CD8-positive, alpha-beta memory T cell (primary cell): Measurements from ENCODE around the gene PERM1. TPM values are rescaled to one million over a fixed set of nuclear protein-coding genes. Genes with fewer than 3 reads are reported as not detected.
A peak's percentile ranks its signal among the peaks of the same experiment; 100 is the strongest.
"Not testable (repeated sequence)": the region's sequence is repeated elsewhere in the genome, so short reads cannot be mapped to it uniquely, and the experiment has no call there.

Experiments used
- CTCF ChIA-PET: fragments of 350-600 bp; sonication (Branson Sonifier 250); formaldehyde crosslinking; loops from one replicate; lab custom pipeline; 2021; ENCODE audit warnings: antibody characterized with exemption; lab: Charles Lee
- POLR2A ChIA-PET: fragments of 350-600 bp; sonication (Branson Sonifier 250); formaldehyde crosslinking; loops from one replicate; lab custom pipeline; 2021; ENCODE audit warnings: antibody characterized with exemption; lab: Charles Lee
- DNase-seq, 5 donors: peaks; one replicate each; pipeline versions ENCODE4 v3.0.0 to v3.0.0-alpha.2; 2020 to 2022; ENCODE audit warnings: mixed read lengths in 1 of 5
- H3K27ac ChIP-seq: one replicate; pipeline ENCODE4 v1.7.0; 2013; ENCODE audit warnings: low read depth, mild to moderate bottlenecking, low read length, moderate library complexity
- H3K27me3 ChIP-seq: 2 replicates; pipeline ENCODE4 v1.7.0; 2013; ENCODE audit warnings: low read length, mild to moderate bottlenecking; ENCODE audit not compliant: insufficient read depth, poor library complexity, severe bottlenecking
- H3K36me3 ChIP-seq: 2 replicates; pipeline ENCODE4 v1.7.0; 2013; ENCODE audit warnings: mild to moderate bottlenecking, low read length, moderate library complexity; ENCODE audit not compliant: insufficient read depth
- H3K4me1 ChIP-seq: 2 replicates; pipeline ENCODE4 v1.7.0; 2013; ENCODE audit warnings: mild to moderate bottlenecking, low read length, moderate library complexity; ENCODE audit not compliant: insufficient read depth
- H3K4me3 ChIP-seq: 2 replicates; pipeline ENCODE4 v1.7.0; 2013; ENCODE audit warnings: mild to moderate bottlenecking, low read length
- H3K9me3 ChIP-seq: 2 replicates; pipeline ENCODE4 v1.7.0; 2013; ENCODE audit warnings: mild to moderate bottlenecking, low read length
- H3K27ac Mint-ChIP-seq, 8 donors: one replicate each; pipeline ENCODE4 v1.8.0; 2020 to 2021; ENCODE audit warnings: mixed read lengths in 8 of 8, mild to moderate bottlenecking in 6 of 8, inconsistent platforms in 3 of 8, moderate library complexity in 3 of 8
- H3K27me3 Mint-ChIP-seq, 2 donors: one replicate each; pipeline ENCODE4 v1.8.0; 2020 to 2021; ENCODE audit warnings: mixed read lengths in 2 of 2, mild to moderate bottlenecking in 1 of 2, moderate library complexity in 1 of 2
- H3K36me3 Mint-ChIP-seq, 3 donors: one replicate each; pipeline ENCODE4 v1.8.0; 2020 to 2021; ENCODE audit warnings: mixed read lengths in 3 of 3, inconsistent platforms in 1 of 3, mild to moderate bottlenecking in 1 of 3
- H3K4me1 Mint-ChIP-seq, 3 donors: one replicate each; pipeline ENCODE4 v1.8.0; 2020 to 2021; ENCODE audit warnings: mixed read lengths in 3 of 3, inconsistent platforms in 1 of 3, mild to moderate bottlenecking in 1 of 3
- H3K4me3 Mint-ChIP-seq, 7 donors: one replicate each; pipeline ENCODE4 v1.8.0; 2020 to 2021; ENCODE audit warnings: mixed read lengths in 7 of 7, mild to moderate bottlenecking in 6 of 7, moderate library complexity in 4 of 7, inconsistent platforms in 2 of 7
- H3K9me3 Mint-ChIP-seq, 5 donors: one replicate each; pipeline ENCODE4 v1.8.0; 2020 to 2022; ENCODE audit warnings: mixed read lengths in 5 of 5, mild to moderate bottlenecking in 3 of 5, moderate library complexity in 2 of 5, inconsistent platforms in 1 of 5
- polyA plus RNA-seq: library from polyadenylated mRNA; unstranded; fragments of 300-500 nt; fragmentation: Illumina TruSeq; gene quantifications from one replicate; pipeline ENCODE4 v1.2.3, GENCODE V29; 2021
- total RNA-seq, 2 experiments: library from RNA; stranded (reverse); gene quantifications; one replicate each; pipeline ENCODE4 v1.2.3, GENCODE V29; 2021

The PERM1 gene
- total and polyA plus RNA-seq, 3 experiments from 2014 or later = not detected

- Histone ChIP-seq H3K27me3 (no peaks in the 10 kb centered on the region), H3K9me3 (no peaks in the 10 kb centered on the region), H3K4me3 (no peak overlapping the region), H3K4me1 (peaks cover 5% of the 10 kb centered on the region), H3K36me3 (no peaks in the 10 kb centered on the region), H3K27ac (no peak overlapping the region)
- H3K4me1 Mint-ChIP-seq = peaks cover 3 to 5% (median 4%) of the 10 kb centered on the region in 3 donors
- peaks cover 41 to 48% of the 10 kb centered on the region in 2 donors for H3K27me3 Mint-ChIP-seq
- no peak overlapping the region for H3K4me3 Mint-ChIP-seq
- peaks cover 0 to 2% (median 0%) of the 10 kb centered on the region in 3 donors for H3K36me3 Mint-ChIP-seq
- ChIA-PET CTCF (interaction anchor here (0.8 to 3.3 kb wide), 5 partner anchors 9 to 72 kb away, joined by 3 to 14 read pairs (median 3); no protein-coding TSS in a partner anchor), POLR2A (no interaction called here)
- H3K9me3 Mint-ChIP-seq = peaks cover 0 to 7% (median 2%) of the 10 kb centered on the region in 5 donors
- DNase-seq = no peak
- H3K27ac Mint-ChIP-seq = no peak overlapping the region
These were observed 10.0 kb upstream of the PERM1 start for GRCh38 chr1:991895-992294.

GRCh38 chr1:991275-991674 is 9.4 kb upstream of the PERM1 start:
- H3K4me3 ChIP-seq = not testable (repeated sequence)

GRCh38 chr1:988061-988460 is 6.2 kb upstream of the PERM1 start:
- DNase-seq, POLR2A ChIA-PET, H3K27ac Mint-ChIP-seq, H3K4me1 ChIP-seq, CTCF ChIA-PET, H3K36me3 ChIP-seq, H3K27ac ChIP-seq, H3K27me3 ChIP-seq, H3K4me3 ChIP-seq, H3K9me3 ChIP-seq, H3K36me3 Mint-ChIP-seq, H3K4me1 Mint-ChIP-seq, H3K9me3 Mint-ChIP-seq, H3K4me3 Mint-ChIP-seq: not testable (repeated sequence)
- peaks cover 34 to 56% of the 10 kb centered on the region in 2 donors for H3K27me3 Mint-ChIP-seq

More at GRCh38 chr1:991275-991674, 9.4 kb upstream of the PERM1 start:
- H3K9me3 ChIP-seq, H3K9me3 Mint-ChIP-seq, H3K36me3 Mint-ChIP-seq, H3K27me3 ChIP-seq, H3K4me3 Mint-ChIP-seq, H3K27ac Mint-ChIP-seq, H3K36me3 ChIP-seq, H3K27ac ChIP-seq, H3K4me1 ChIP-seq, POLR2A ChIA-PET, H3K4me1 Mint-ChIP-seq: not testable (repeated sequence)
- H3K27me3 Mint-ChIP-seq = peaks cover 41 to 49% of the 10 kb centered on the region in 2 donors
- CTCF ChIA-PET = interaction anchor here (1.7 to 3.3 kb wide), 2 partner anchors 8 to 11 kb away, joined by 4 to 14 read pairs; no protein-coding TSS in a partner anchor
- peak in 1 of 5 donors; percentile 15 for DNase-seq

DNA sequence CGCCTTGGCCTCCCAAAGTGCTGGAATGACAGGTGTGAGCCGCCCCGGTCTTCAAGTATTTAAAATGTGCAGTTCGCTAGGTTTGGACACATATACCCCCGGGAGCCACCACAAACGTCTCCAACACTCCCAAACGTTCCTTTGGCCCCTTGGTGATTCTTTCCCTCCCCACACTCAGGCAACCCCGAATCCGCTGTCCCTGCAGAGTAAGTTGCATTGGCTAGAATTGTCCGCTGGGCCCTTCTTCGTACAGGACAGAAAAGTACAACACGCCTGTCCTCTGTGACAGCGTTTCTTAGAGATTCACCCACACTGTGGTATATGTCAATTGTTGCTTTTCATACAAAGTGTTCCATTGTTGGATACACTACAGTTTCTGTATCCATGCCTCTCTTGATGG is 3.2 kb upstream of the PERM1 start:
- Mint-ChIP-seq H3K36me3 (no peaks in the 10 kb centered on the region), H3K27me3 (peaks cover 27 to 48% of the 10 kb centered on the region in 2 donors), H3K9me3 (no peaks in the 10 kb centered on the region), H3K4me3 (no peak overlapping the region), H3K27ac (no peak overlapping the region), H3K4me1 (no peaks in the 10 kb centered on the region)
- peaks cover 3% of the 10 kb centered on the region for H3K27me3 ChIP-seq
- no peaks in the 10 kb centered on the region for H3K9me3 ChIP-seq
- ChIA-PET CTCF (interaction anchor here (1.1 to 6.8 kb wide), 5 partner anchors 20 to 387 kb away, joined by 4 to 63 read pairs (median 5); no protein-coding TSS in a partner anchor), POLR2A (no interaction called here)
- no peaks in the 10 kb centered on the region for H3K36me3 ChIP-seq
- H3K27ac ChIP-seq = no peak overlapping the region
- H3K4me3 ChIP-seq = no peak overlapping the region
- peak in 1 of 5 donors; percentile 21 for DNase-seq
- H3K4me1 ChIP-seq = no peaks in the 10 kb centered on the region

DNA sequence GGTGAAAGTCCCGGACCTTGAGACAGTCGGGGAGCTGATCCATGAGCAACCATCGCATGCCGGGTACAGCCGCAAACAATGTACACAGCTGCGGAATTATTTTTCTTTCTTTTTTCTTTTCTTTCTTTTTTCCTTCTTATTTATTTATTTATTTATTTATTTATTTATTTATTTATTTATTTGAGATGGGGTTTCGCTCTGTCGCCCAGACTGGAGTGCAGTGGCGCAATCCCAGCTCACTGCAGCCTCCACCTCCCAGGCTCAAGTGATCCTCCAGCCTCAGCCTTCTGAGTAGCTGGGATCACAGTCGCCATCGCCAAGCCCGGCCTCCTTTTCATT is 2.6 kb upstream of the PERM1 start:
- POLR2A ChIA-PET = interaction anchor here (0.6 kb wide), 1 partner anchor 20 kb away, joined by 3 read pairs; no protein-coding TSS in a partner anchor
- Mint-ChIP-seq H3K27me3 (peaks cover 27 to 44% of the 10 kb centered on the region in 2 donors), H3K9me3 (no peaks in the 10 kb centered on the region), H3K27ac (no peak overlapping the region), H3K4me1 (no peaks in the 10 kb centered on the region), H3K36me3 (no peaks in the 10 kb centered on the region), H3K4me3 (no peak overlapping the region)
- CTCF ChIA-PET = interaction anchor here (0.7 to 6.8 kb wide), 11 partner anchors 11 to 388 kb away, joined by 3 to 63 read pairs (median 5); partner anchors contain the start of gene ISG15
- Histone ChIP-seq H3K36me3 (no peaks in the 10 kb centered on the region), H3K4me3 (no peak overlapping the region), H3K9me3 (no peaks in the 10 kb centered on the region), H3K4me1 (no peaks in the 10 kb centered on the region), H3K27ac (no peak overlapping the region), H3K27me3 (peaks cover 3% of the 10 kb centered on the region)
- no peak for DNase-seq

- Mint-ChIP-seq H3K4me3 (no peak overlapping the region), H3K36me3 (no peaks in the 10 kb centered on the region), H3K9me3 (no peaks in the 10 kb centered on the region), H3K27me3 (peaks cover 22 to 43% of the 10 kb centered on the region in 2 donors), H3K4me1 (no peaks in the 10 kb centered on the region), H3K27ac (no peak overlapping the region)
- H3K36me3 ChIP-seq = no peaks in the 10 kb centered on the region
- no peaks in the 10 kb centered on the region for H3K4me1 ChIP-seq
- ChIA-PET POLR2A (interaction anchor here (0.6 kb wide), 1 partner anchor 20 kb away, joined by 3 read pairs; no protein-coding TSS in a partner anchor), CTCF (interaction anchor here (0.7 to 6.8 kb wide), 14 partner anchors 8 to 388 kb away, joined by 3 to 63 read pairs (median 5); partner anchors contain the start of gene ISG15)
- H3K9me3 ChIP-seq = no peaks in the 10 kb centered on the region
- H3K4me3 ChIP-seq = no peak overlapping the region
- no peak overlapping the region for H3K27ac ChIP-seq
- peaks cover 3% of the 10 kb centered on the region for H3K27me3 ChIP-seq
- peak; percentile 47 to 75 (median 53) for DNase-seq
These were observed 2.0 kb upstream of the PERM1 start for GRCh38 chr1:983798-984475.

DNA sequence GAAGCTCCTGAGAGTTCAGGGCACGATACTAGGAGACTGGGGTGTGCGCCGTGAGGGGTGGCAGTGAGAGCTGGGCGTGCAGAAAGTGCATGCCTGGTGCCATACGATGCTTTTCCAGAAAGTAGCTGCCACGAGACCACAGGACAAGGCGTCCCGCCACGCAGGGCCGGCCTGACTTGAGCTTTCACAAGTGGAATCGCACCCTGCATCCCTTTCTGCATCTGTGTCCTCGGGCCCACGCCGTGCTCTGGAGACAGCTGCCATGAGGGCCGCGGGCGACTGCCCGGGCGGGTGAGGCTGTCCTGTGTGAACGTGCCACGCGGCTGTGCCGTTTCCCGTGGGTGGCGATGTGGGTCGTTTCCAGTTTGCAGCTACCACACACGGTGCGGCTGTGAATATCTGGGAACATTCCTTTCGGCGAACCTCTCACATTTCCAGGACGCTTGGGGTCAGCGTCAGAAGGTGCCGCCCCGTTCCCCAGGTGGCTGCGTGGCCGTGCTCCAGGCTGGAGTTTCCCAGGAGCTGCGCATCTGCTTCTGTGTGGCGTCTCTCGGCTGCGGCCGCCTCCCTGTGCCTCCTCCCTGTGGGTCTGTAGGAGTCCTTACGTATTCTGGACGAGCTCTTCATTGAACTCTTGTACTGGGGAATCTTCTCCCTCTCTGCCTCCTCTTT is 1.0 kb upstream of the PERM1 start:
- peaks cover 3% of the 10 kb centered on the region for H3K27me3 ChIP-seq
- no peak overlapping the region for H3K27ac ChIP-seq
- ChIA-PET POLR2A (no interaction called here), CTCF (interaction anchor here (1.0 to 6.8 kb wide), 8 partner anchors 9 to 138 kb away, joined by 3 to 63 read pairs (median 7); no protein-coding TSS in a partner anchor)
- Mint-ChIP-seq H3K27ac (no peak overlapping the region), H3K9me3 (no peaks in the 10 kb centered on the region), H3K36me3 (no peaks in the 10 kb centered on the region), H3K4me3 (no peak overlapping the region), H3K27me3 (peaks cover 20 to 40% of the 10 kb centered on the region in 2 donors), H3K4me1 (peaks cover 0 to 3% (median 0%) of the 10 kb centered on the region in 3 donors)
- H3K4me1 ChIP-seq = no peaks in the 10 kb centered on the region
- no peak overlapping the region for H3K4me3 ChIP-seq
- H3K9me3 ChIP-seq = no peaks in the 10 kb centered on the region
- no peaks in the 10 kb centered on the region for H3K36me3 ChIP-seq
- DNase-seq = peak in 1 of 5 donors; percentile 42
